Cardiac fibroblast (primary cell): Measurements from ENCODE around the gene AAR2.

ENCODE experiments used
- DNase-seq, 2 donors: peaks; one replicate each; pipeline versions ENCODE4 v3.0.0 to v3.0.0-alpha.2; 2010; ENCODE audit warnings: low read depth in 2 of 2
- H3K4me3 ChIP-seq, 2 donors: replicated peaks in 1 of 2; 1 replicate in 1 of 2; 2 replicates in 1 of 2; pipeline ENCODE4 v1.5.1; 2011; ENCODE audit warnings: low read depth in 2 of 2, low read length in 2 of 2, mild to moderate bottlenecking in 2 of 2, moderate library complexity in 1 of 2
- TF ChIP-seq, protein P1 (sequence below): IDR thresholded peaks from one replicate; pipeline ENCODE4 v1.5.1; 2011; ENCODE audit warnings: low read depth, mild to moderate bottlenecking, low read length, inconsistent platforms

AAR2 gene

GRCh38 chr20:36269507-36269906 lies 33.2 kb downstream of the AAR2 start:
- DNase-seq, result no peak
- TF ChIP-seq, protein P1, sequence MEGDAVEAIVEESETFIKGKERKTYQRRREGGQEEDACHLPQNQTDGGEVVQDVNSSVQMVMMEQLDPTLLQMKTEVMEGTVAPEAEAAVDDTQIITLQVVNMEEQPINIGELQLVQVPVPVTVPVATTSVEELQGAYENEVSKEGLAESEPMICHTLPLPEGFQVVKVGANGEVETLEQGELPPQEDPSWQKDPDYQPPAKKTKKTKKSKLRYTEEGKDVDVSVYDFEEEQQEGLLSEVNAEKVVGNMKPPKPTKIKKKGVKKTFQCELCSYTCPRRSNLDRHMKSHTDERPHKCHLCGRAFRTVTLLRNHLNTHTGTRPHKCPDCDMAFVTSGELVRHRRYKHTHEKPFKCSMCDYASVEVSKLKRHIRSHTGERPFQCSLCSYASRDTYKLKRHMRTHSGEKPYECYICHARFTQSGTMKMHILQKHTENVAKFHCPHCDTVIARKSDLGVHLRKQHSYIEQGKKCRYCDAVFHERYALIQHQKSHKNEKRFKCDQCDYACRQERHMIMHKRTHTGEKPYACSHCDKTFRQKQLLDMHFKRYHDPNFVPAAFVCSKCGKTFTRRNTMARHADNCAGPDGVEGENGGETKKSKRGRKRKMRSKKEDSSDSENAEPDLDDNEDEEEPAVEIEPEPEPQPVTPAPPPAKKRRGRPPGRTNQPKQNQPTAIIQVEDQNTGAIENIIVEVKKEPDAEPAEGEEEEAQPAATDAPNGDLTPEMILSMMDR, result no peak
- H3K4me3 ChIP-seq, result no peak overlapping the region

DNA sequence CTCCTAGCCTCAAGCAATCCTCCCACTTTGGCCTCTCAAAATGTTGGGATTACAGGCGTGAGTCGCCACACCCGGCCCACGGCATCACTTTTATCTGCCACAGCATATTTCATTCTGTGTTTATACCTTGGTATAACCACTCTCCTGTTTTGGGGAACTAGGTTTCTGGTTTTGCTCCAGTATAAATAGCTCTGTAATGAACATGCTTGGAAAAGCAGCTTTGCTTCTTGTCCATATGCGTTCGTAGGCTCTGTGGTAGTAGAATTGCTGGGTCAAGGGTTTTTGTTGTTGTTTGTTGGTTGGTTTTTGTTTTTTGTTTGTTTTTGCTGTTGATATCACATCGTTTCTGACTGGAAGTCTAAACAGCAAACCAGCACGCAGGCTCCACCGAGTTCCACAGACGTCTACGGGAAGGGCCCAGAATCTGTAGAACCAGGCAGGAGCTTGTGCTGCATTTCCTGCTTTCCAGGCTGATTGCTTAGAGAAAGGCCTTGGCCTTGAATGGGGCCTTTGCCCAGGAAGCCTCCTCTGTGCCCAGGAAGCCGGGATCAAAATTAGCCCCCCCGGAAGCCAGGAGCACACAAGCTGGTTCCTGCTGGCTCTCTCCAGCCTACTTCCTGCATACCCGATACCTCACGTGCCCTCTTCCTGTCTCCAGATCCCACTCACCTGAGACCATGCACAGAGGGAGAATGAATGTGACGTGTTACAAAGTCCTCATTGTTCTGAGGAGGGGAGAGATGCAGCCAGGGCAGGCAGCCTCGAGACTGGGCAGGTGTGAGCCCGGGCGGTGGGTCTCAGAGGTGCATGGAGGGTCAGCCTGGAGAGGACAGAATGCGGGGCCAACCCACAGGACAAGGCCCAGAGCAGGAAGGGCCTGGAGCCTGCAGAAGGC lies 34.7 kb downstream of the AAR2 start:
- TF ChIP-seq, protein P1, result no peak
- H3K4me3 ChIP-seq, result no peak overlapping the region
- DNase-seq, result no peak

GRCh38 chr20:36271639-36272546 lies 35.6 kb downstream of the AAR2 start:
- DNase-seq, result no peak
- TF ChIP-seq, protein P1, result no peak
- no peak overlapping the region for H3K4me3 ChIP-seq

DNA sequence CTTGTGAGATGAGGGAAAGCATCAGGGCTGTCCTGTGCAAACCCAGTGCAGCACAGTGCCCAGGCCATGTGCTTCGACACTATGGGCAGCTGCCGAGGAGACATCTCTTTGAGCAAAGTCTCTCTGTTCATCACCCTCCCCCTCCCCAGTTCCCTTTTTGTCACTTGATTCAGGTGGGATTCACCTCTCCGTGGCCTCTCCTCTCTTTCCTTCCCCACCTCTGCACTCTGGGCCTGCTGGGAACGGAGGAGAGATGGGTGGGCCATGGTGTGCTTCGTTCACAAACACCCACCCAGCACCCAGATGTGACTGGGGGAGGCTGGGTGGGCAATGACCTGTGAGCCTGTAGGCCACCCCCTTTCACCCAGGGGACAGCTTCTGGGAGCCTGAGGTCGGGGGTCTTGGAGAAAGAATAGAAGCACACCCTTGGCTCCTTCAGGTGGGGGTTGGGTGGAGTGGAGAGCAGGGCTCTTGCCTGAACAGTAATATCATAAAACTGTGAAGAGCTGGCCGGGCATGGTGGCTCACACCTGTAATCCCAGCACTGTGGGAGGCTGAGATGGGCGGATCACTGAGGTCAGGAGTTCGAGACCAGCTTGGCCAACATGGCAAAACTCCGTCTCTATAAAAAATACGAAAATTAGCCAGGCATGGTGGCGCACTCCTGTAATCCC lies 36.4 kb downstream of the AAR2 start:
- no peak overlapping the region for H3K4me3 ChIP-seq
- TF ChIP-seq, protein P1, result no peak
- DNase-seq, result no peak

- H3K4me3 ChIP-seq, result no peak overlapping the region
- peak; percentile 32 to 47 for DNase-seq
- TF ChIP-seq, protein P1, result peak; percentile 56
These were observed 37.3 kb downstream of the AAR2 start for GRCh38 chr20:36273414-36274180.
